ENCODE measurements around the gene GLTP. TPM values are rescaled to one million over a fixed set of nuclear protein-coding genes. Genes with fewer than 3 reads are reported as not detected.
"Not testable (repeated sequence)": the region's sequence is repeated elsewhere in the genome, so short reads cannot be mapped to it uniquely, and the experiment has no call there.

The GLTP gene
- total RNA-seq, 1 experiment from 2014 or later = 30.4 TPM

- DNase-seq (ENCODE audit: low spot score) = no peak
Observed at GRCh38 chr12:109878247-109878625, 2.1 kb downstream of the GLTP start.

- no peak for DNase-seq (ENCODE audit: low spot score)
Observed at GRCh38 chr12:109877504-109878246, 2.7 kb downstream of the GLTP start.

GRCh38 chr12:109876406-109876805 is 3.9 kb downstream of the GLTP start:
- DNase-seq (ENCODE audit: low spot score) = no peak

DNA sequence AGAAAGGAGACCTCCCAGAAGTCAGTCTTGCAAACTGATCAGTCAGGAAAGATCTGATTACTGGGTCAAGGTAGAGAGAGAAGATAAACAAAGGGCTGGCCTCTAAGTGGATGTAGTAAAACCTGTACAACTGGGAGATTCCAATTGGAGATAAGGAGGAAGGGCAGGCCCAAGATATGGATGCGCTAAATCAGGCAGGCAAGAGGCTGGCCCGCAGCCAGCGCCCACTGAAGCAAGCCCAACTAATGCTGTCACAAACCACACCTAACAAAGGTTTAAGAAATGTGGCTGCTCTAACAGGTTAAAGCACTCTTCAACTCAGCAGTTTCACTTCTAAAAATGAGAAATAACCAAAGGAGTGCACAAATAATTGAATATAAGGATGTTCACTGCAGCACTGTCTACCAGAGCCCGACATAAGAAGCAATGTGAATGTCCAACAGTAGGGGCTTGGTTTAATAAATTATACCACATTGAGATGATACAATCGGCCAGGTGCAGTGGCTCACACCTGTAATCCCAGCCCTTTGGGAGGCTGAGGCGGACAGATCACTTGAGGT is 4.7 kb downstream of the GLTP start:
- no peak for DNase-seq (ENCODE audit: low spot score)

DNA sequence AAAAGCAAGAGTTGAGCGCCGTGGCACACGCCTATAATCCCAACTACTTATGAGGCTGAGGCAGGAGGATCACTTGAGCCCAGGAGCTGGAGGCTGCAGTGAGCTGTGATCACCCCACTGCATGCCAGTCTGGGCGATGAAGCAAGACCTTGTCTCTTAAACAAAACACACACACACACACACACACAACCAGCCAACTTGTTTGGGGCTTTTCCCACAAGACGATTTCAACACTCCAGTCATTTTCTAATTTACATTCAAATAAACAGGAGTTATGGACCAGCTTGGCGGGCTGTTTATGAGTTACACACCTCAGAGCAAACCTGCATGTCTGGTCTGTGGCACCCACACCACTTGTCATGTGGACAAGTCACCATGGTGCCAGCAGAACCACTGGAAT is 6.7 kb downstream of the GLTP start:
- peak; percentile 44 for DNase-seq (ENCODE audit: low spot score)

- no peak for DNase-seq (ENCODE audit: low spot score)
Observed at GRCh38 chr12:109871668-109872314, 8.6 kb downstream of the GLTP start.

- DNase-seq (ENCODE audit: low spot score) = no peak
Observed at GRCh38 chr12:109870648-109871047, 9.7 kb downstream of the GLTP start.

- no peak for DNase-seq (ENCODE audit: low spot score)
Observed at GRCh38 chr12:109868182-109869051, 11.9 kb downstream of the GLTP start.

- no peak for DNase-seq (ENCODE audit: low spot score)
Observed at GRCh38 chr12:109864916-109865315, 15.4 kb downstream of the GLTP start.

- no peak for DNase-seq (ENCODE audit: low spot score)
Observed at GRCh38 chr12:109863847-109864712, 16.3 kb downstream of the GLTP start.

- DNase-seq (ENCODE audit: low spot score) = not testable (repeated sequence)
Observed at GRCh38 chr12:109862491-109862890, 17.9 kb downstream of the GLTP start.

- no peak for DNase-seq (ENCODE audit: low spot score)
Observed at GRCh38 chr12:109861689-109862314, 18.5 kb downstream of the GLTP start.

DNA sequence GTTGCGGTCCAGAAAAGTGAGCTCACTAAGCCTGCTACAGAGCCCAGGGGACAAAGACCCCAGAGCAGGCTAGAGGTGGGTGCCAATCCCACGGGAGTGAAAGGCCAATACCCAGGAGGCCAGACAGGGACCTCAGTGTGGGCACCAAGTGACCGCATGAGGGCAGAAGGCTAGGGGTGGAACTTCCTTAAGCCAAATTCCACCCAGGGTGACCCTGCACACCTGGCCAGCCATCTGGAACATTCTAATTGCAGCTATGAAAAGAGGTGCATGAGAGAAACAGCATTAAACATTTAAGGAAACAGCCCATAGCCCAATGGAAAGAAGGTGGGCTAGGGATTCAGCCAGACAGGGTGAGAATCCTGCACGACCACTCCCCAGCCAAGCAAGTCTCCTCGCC is 19.4 kb downstream of the GLTP start:
- DNase-seq (ENCODE audit: low spot score) = no peak

DNA sequence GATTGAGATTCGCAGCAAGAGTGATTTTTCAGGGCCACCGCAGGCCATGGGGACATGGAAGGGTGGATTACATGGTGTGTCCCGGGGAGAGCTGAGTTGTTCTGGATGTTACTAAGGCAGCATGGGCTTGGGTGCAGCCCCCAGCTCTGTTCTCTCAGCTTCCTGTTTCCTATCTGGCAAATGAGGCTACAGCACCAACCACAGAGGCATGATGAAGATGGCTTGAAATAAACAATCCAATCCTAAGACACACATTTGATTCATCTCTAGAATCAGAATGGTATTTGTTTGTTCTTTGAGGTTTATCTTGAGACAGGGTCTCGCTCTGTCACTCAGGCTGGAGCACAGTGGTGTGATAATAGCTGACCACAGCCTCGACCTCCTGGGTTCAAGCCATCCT is 21.6 kb downstream of the GLTP start:
- DNase-seq (ENCODE audit: low spot score) = no peak

GRCh38 chr12:109857715-109858114 is 22.6 kb downstream of the GLTP start:
- DNase-seq (ENCODE audit: low spot score) = no peak

DNA sequence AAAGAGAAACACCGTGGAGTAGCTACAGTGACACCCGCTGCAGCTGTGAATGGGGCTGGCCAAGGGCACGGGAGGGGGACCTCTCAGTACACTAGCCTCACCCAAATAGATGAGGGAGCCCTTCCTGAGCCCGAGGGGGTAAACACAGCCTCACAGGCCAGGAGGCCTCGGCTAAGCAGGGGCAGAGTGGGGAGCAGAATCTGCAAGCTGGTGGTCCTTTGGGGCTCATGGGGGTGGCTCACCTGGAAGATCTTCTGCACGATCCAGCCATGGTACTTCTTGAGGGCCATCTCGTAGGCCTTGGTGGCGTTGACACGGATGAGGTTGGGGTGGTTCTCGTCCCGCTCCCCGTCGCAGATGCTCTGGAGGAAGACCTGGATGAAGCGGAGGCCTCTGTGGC is 25.0 kb downstream of the GLTP start:
- DNase-seq (ENCODE audit: low spot score) = no peak

DNA sequence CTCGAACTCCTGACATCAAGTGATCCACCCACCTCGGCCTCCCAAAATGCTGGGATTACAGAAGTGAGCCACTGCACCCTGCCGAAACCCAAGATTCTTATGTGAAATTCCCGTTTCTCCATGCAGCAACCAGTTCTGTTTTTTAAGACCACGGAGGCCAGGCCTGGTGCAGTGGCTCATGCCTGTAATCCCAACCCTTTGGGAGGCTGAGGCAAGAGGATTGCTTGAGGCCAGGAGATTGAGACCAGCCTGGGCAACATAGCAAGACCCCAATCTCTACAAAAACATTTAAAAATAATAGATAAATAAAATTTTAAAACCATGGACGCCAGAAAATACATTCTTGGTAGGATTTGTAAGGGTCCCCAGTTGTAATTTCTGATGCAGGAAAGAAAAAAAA is 29.8 kb downstream of the GLTP start:
- DNase-seq (ENCODE audit: low spot score) = not testable (repeated sequence)

DNA sequence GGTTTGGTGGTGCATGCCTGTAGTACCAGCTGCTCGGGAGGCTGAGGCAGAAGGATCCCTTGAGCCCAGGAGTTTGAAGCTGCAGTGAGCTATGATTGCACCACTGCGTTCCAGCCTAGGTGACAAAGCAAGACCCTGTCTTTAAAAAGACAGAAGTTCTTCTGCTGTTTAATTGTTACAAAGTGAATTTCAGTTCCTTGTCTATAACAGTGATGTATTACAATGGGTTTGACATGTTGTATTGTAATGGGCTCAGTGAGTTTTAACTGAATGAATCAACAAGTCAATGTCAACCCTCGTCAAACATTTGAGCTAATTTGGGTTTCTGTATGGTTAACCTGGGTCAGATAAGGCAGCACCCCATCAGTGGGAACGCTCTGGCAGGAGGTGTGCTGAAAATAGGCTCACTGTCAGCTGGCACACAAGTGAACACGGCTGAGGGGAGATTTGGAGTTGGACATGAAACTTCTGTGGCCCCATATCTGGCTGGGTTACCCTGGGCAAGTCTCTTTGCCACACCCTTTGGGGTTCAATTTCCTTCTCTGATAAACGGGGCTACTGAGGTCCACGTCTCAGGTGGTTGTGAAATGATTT is 33.1 kb downstream of the GLTP start:
- DNase-seq (ENCODE audit: low spot score) = no peak

DNA sequence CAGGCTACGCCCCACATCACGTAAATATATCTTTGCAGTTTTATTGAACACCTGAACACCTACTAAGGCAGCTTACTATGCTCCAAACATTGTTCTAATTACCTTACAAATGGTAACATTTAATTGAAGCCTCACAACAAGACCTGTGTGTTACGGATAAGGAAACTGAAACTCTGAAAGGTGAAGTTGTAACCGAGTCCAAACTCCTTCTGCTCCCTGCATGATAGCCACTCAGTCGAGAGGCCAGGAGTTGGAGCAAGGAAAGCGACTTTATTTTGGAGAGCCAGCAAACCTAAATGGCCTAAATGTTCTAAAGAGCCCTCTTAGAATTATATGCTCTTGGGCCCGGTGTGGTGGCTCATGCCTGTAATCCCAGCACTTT is 34.5 kb downstream of the GLTP start:
- DNase-seq (ENCODE audit: low spot score) = no peak

All from H4 (cell line).